ENCODE data around the gene DCC.

- TF ChIP-seq MAX (IDR thresholded peaks at IDR 0.05) (no peak), HDAC2 (IDR thresholded peaks at IDR 0.05) (no peak), CTCF (IDR thresholded peaks at IDR 0.05) (no peak)
Measured at GRCh38 chr18:53382870-53383269, 1042.9 kb downstream of the DCC start.

All from A549 (cell line).